ENCODE results near the gene ATP1B3. TPM values are rescaled to one million over a fixed set of nuclear protein-coding genes. Genes with fewer than 3 reads are reported as not detected.
A peak's percentile ranks its signal among the peaks of the same experiment; 100 is the strongest.

ATP1B3 gene
- total RNA-seq (2021), result 223 and 250 TPM in 2 replicates
- long read RNA-seq, transcript ATP1B3-201 (7 exons, 1,811 nt), result major isoform, 2,686 of 2,781 reads
- long read RNA-seq, partial matches to known transcripts, result 12 of 2,781 reads
- long read RNA-seq, other reads (novel, unspliced or antisense), result 79 of 2,781 reads

DNA sequence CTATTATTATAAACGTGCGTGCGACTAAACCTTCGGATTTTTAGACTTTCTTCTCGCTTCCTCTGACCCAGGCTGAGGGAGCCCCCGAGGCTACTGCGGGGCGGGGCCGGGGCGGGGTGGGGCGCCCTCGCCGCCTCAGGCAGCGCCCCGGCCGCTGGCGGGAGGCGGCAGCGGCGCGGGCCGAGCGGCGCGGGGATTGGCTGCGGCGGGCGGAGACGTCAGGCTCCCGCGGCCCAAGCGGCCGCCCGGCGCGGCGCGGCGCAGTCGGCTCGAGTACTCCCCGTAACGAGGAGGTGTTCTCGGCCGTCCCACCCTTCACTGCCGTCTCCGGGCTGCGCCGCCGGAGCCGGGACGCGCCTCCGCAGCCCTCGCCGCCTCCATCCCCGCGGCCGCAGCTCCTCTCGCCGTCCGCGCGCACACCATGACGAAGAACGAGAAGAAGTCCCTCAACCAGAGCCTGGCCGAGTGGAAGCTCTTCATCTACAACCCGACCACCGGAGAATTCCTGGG is at the start of gene ATP1B3:
TSS of gene ATP1B3 (plus strand) at position 263 of the 510 bp plus-strand sequence. CDS start at position 422, 159 bp downstream.
- Histone ChIP-seq H3K4me2 (ENCODE audit: insufficient read depth, insufficient read length, low read length) (peak within 1 kb of the TSS; percentile 79), H4K8ac (replicated peaks; ENCODE audit: insufficient read length, low read depth, low read length) (no peak within 1 kb of the TSS), H4K91ac (ENCODE audit: insufficient read length, low read depth, low read length) (no peak within 1 kb of the TSS), H2BK12ac (ENCODE audit: insufficient read length, low read depth, low read length) (no peak within 1 kb of the TSS), H3K9ac (ENCODE audit: extremely low read depth, insufficient read length, low read length) (peak within 1 kb of the TSS; percentile 87), H3K4ac (ENCODE audit: low read depth, low read length) (no peak within 1 kb of the TSS; the same call in 1 of the 2 replicates), H3K27ac (ENCODE audit: insufficient read length, low read depth, low read length) (no peak within 1 kb of the TSS), H2BK5ac (ENCODE audit: insufficient read length, low read length) (no peak within 1 kb of the TSS), H3K79me2 (ENCODE audit: insufficient read depth, low read length) (peaks cover 21% of the 10 kb centered on the region), H3K9me3 (ENCODE audit: control insufficient read depth, low read depth, low read length) (no peaks in the 10 kb centered on the region), H2AK5ac (ENCODE audit: insufficient read length, low read length) (no peak within 1 kb of the TSS), H2BK120ac (ENCODE audit: low read depth, low read length, poor library complexity, severe bottlenecking) (peak within 1 kb of the TSS; percentile 10), H3K23ac (ENCODE audit: insufficient read length, low read depth, low read length) (no peak within 1 kb of the TSS), H2BK15ac (ENCODE audit: low read depth, low read length) (no peak within 1 kb of the TSS), H3K79me1 (ENCODE audit: insufficient read depth, low read depth, low read length, poor library complexity, severe bottlenecking) (peaks cover 4% of the 10 kb centered on the region), H3K56ac (ENCODE audit: insufficient read length, low read depth, low read length) (no peak within 1 kb of the TSS), H3K18ac (ENCODE audit: insufficient read length, low read depth, low read length) (peak within 1 kb of the TSS; percentile 92), H4K5ac (ENCODE audit: insufficient read length, low read depth, low read length) (no peak within 1 kb of the TSS), H4K20me1 (ENCODE audit: control insufficient read depth, insufficient read depth, insufficient read length) (no peaks in the 10 kb centered on the region), H2BK20ac (ENCODE audit: low read depth, low read length, poor library complexity, severe bottlenecking) (no peak within 1 kb of the TSS), H3K27me3 (ENCODE audit: insufficient read depth, low read length) (no peaks in the 10 kb centered on the region), H3T11ph (ENCODE audit: low read length) (no peak within 1 kb of the TSS), H3K23me2 (ENCODE audit: insufficient read length, low read depth, low read length, poor library complexity, severe bottlenecking) (peaks cover 14% of the 10 kb centered on the region), H3K14ac (ENCODE audit: insufficient read depth, low read length) (peak within 1 kb of the TSS; percentile 96), H3K4me1 (ENCODE audit: insufficient read depth, low read length) (no peaks in the 10 kb centered on the region; the same call in 1 of the 2 replicates), H2AFZ (ENCODE audit: low read length) (peak within 1 kb of the TSS; percentile 95)
- peak; percentile 71 for DNase-seq
- peaks cover 20 to 35% of the 10 kb centered on the region in 2 experiments for H3K4me1 Mint-ChIP-seq
- no CpG with 5 or more reads among the region's 69 CpGs for WGBS (ENCODE audit: extremely low coverage, insufficient read length, low lambda C conversion rate)
- peaks cover 3 to 21% (median 7%) of the 10 kb centered on the region in 3 experiments for H3K36me3 Mint-ChIP-seq (ENCODE audit: insufficient read depth in 1 of 3, low read depth in 3 of 3)
- TF ChIP-seq CTCF (conservative IDR thresholded peaks at IDR 0.05), result no peak
- no peaks in the 10 kb centered on the region for H3K27me3 Mint-ChIP-seq (ENCODE audit: low read depth)
- H3K27ac Mint-ChIP-seq, result peak within 1 kb of the TSS; percentile 89 to 96 (median 90); a peak in 5 of 7 replicates
- no peaks in the 10 kb centered on the region for H3K9me3 Mint-ChIP-seq
- peak within 1 kb of the TSS; percentile 87 to 94 for H3K4me3 Mint-ChIP-seq

Measured in H9 (cell line).